Measurements from ENCODE around the gene STARD3.

STARD3 gene

DNA sequence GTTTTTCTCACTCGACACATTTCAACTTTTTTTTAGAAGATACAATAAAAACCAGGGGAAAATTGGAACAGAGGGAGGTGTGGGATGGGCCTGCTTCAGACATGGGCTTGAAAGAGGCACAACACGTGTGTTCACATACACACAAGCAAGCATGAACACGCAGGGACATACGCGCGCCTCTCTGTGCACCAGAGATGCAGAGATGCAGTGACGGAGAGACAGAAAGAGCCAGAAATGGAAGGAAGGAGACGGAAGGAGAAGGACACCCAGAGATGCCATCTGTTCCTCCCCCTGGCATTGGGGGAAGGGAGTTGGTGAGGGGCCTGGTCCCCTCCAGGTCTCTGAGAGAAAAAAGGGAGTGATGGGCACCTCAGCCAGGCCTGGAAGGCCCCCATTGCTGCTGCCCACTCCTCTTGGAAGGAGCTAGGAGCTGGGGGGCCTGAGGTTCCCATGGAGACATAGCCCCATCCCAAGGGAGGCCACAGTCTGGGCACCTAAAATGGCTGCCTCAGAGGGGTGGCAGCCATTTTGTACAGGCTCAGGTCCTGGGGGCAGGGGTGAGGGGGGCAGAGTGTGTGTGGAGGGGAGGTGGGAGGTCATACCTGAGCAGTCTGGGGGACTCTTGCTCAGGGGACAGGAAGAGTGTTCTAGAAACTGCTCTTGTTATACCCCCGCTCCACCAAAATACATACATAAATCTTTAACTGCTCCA lies 25.4 kb upstream of the STARD3 start:
- DNase-seq (ENCODE audit: low read depth) = no peak
- TF ChIP-seq, protein P1, sequence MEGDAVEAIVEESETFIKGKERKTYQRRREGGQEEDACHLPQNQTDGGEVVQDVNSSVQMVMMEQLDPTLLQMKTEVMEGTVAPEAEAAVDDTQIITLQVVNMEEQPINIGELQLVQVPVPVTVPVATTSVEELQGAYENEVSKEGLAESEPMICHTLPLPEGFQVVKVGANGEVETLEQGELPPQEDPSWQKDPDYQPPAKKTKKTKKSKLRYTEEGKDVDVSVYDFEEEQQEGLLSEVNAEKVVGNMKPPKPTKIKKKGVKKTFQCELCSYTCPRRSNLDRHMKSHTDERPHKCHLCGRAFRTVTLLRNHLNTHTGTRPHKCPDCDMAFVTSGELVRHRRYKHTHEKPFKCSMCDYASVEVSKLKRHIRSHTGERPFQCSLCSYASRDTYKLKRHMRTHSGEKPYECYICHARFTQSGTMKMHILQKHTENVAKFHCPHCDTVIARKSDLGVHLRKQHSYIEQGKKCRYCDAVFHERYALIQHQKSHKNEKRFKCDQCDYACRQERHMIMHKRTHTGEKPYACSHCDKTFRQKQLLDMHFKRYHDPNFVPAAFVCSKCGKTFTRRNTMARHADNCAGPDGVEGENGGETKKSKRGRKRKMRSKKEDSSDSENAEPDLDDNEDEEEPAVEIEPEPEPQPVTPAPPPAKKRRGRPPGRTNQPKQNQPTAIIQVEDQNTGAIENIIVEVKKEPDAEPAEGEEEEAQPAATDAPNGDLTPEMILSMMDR (IDR thresholded peaks at IDR 0.05; ENCODE audit: insufficient read depth, low read depth, low read length, missing control alignments) = no peak
- no peak overlapping the region for H3K4me3 ChIP-seq (ENCODE audit: low read length)

DNA sequence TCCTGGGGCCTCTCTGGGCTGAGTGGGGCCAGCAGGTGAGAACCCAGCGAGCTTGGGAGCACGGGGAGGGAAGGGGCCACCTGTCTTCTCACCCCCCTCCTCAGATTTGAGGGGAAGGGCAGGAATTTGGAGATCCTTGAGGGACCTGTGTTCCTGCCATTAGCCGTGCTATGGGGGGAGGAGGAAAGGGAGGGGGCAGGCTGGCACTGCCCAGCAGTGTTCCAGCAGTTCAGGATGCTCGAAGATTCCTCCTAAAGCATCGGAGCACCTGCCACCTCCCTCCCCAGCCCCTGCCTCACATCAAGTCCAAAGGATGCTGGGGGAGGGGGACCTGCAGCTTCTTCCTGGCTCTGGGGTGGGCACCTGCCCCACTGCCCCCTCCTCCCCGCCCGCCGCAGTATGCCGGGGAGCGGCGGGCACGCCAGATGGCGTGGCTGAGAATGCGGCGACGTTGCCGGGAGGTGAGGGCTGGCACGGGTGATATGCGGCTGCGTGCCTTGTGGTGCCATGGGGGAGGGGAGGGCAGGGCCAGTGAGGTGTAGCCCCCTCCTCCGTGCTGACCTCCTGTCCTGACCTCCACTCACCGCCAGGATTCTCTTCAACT lies 24.6 kb upstream of the STARD3 start:
- TF ChIP-seq, protein P1 (IDR thresholded peaks at IDR 0.05; ENCODE audit: insufficient read depth, low read depth, low read length, missing control alignments) = no peak
- no peak for DNase-seq (ENCODE audit: low read depth)

DNA sequence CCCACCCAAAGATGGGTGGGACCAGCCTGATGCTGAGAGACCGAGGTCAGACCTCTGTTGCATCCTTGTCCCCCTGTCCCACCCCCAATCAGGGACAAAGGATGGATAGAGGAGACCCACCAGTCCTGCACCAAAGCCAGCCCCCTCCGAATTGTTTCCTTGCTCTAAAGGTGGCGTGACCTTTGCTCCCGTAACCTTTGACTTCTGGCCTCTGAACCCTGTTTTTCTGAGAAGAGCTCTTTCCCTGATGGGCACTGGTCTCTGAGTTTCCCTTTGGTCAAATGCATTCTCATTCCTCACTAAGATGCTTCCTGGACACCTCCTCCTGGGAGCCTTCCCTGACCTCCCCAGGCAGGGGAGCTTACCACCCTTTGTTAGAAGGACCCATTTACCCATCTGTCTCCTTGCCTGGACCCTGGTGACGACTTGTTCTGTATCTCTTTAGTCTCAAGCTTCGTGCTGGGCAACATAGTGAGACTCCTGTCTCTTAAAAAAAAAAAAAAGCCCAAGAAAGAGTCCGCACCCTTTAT lies 23.9 kb upstream of the STARD3 start:
- no peak for DNase-seq (ENCODE audit: low read depth)
- H3K4me3 ChIP-seq (ENCODE audit: low read length) = no peak overlapping the region
- TF ChIP-seq, protein P1 (IDR thresholded peaks at IDR 0.05; ENCODE audit: insufficient read depth, low read depth, low read length, missing control alignments) = no peak

More for the DNA sequence above, 24.6 kb upstream of the STARD3 start:
- H3K4me3 ChIP-seq (ENCODE audit: low read length) = no peak overlapping the region

DNA sequence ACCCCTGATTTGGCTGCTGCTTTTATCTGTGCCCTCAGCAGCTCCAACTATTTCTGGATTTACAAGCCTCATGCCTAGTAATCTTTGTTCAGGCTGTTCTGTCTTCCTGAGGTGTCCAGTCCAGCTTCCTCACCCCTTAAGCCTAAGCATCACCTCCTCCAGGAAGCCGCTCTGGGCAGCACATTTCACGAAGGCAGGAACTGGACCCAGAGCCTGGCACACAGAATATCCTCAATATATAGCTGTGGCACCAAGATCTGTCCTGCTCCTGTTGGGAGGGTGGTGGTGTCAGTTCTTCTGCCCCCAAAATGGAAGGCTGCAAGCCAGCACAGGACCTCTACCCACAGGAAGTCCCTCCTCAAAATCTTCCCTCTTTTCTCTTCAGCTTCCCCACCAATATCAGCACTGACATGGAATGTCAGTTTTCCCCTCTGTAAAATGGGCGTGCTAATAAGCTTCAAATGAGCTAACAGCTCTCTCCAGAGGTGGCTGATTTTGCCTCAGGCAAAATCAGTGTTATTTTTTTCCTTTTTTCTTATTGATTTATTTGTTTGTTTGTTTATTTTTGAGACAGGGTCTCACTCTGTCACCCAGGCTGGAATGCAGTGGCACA lies 22.3 kb upstream of the STARD3 start:
- TF ChIP-seq, protein P1 (IDR thresholded peaks at IDR 0.05; ENCODE audit: insufficient read depth, low read depth, low read length, missing control alignments) = no peak
- DNase-seq (ENCODE audit: low read depth) = no peak
- no peak overlapping the region for H3K4me3 ChIP-seq (ENCODE audit: low read length)

DNA sequence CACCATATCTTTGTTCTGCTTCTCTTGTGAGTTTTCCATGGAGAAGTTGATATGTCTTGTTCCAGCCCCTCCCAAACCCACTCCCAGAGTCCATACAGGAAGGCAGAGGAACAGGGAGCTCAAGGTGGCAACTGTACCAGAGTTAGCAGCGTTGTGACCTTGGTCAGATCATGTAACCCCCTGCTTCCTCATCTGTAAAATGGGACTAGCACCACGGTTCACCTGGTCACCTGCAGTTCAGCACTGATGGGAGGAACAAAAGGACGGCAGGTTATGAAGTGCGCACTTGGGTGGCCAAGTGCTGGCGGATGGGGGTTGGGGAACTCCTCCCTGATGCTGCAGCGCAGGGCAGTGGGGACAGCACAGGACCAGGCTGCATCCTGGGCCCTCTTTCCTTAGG lies 21.5 kb upstream of the STARD3 start:
- TF ChIP-seq, protein P1 (IDR thresholded peaks at IDR 0.05; ENCODE audit: insufficient read depth, low read depth, low read length, missing control alignments) = no peak

DNA sequence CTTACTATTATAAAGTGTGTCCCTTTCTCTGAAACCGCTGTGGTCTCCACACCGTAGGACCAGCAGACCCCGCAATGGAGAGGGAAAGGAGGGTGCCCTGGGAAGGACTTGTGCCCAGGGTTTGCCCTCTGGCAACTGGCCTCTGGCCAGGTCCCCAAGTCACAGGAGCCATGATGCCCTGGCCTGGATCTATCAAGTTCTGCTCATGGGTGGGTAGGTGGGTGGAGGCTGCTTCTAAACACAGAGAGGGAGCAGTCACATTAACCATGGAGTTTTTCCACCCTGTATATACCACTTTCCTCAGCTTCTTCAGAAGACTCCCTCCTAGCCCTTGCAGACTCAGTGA lies 19.9 kb upstream of the STARD3 start:
- no peak overlapping the region for H3K4me3 ChIP-seq (ENCODE audit: low read length)
- DNase-seq (ENCODE audit: low read depth) = no peak
- TF ChIP-seq, protein P1 (IDR thresholded peaks at IDR 0.05; ENCODE audit: insufficient read depth, low read depth, low read length, missing control alignments) = no peak

More for the DNA sequence above, 21.5 kb upstream of the STARD3 start:
- DNase-seq (ENCODE audit: low read depth) = no peak
- H3K4me3 ChIP-seq (ENCODE audit: low read length) = no peak overlapping the region

Measured in epithelial cell of esophagus (primary cell).